Measurements from ENCODE around the gene ECI2. TPM values are rescaled to one million over a fixed set of nuclear protein-coding genes. Genes with fewer than 3 reads are reported as not detected.

ECI2 gene
- total and polyA plus RNA-seq, 2 of the 13 experiments (the other 11 are each of a cell fraction or from before 2014, with no cell fraction given), result 78.5 to 228 TPM

DNA sequence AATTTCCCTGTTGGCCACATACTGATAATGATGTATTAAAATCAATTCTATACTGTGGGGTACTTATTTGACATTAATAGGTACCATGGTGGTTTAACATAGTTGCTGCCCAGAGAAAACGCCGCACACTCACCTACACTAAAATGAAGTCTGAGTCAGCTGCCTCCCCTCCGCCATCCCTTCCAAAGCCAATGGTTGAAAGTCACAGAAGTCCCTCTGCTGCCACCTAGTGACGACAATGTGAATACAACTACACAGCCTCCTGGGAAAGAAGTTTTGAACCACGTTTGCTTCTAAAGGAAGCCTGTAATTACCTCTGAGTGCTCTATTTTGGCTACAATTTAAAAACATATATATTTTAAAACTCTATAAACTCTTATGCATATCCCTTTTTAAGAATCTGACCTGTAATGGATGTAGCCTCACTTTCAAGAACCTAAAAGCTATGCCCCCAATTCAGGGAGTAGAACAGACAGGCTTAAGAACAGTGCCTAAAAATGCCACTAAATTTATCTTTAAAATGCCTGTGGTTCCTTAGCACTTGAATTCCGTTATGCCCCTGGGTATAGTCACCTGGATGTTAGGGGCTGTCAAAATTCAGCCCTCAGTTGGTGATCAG is 20.6 kb upstream of the ECI2 start (continued):
- TF ChIP-seq, protein P1, sequence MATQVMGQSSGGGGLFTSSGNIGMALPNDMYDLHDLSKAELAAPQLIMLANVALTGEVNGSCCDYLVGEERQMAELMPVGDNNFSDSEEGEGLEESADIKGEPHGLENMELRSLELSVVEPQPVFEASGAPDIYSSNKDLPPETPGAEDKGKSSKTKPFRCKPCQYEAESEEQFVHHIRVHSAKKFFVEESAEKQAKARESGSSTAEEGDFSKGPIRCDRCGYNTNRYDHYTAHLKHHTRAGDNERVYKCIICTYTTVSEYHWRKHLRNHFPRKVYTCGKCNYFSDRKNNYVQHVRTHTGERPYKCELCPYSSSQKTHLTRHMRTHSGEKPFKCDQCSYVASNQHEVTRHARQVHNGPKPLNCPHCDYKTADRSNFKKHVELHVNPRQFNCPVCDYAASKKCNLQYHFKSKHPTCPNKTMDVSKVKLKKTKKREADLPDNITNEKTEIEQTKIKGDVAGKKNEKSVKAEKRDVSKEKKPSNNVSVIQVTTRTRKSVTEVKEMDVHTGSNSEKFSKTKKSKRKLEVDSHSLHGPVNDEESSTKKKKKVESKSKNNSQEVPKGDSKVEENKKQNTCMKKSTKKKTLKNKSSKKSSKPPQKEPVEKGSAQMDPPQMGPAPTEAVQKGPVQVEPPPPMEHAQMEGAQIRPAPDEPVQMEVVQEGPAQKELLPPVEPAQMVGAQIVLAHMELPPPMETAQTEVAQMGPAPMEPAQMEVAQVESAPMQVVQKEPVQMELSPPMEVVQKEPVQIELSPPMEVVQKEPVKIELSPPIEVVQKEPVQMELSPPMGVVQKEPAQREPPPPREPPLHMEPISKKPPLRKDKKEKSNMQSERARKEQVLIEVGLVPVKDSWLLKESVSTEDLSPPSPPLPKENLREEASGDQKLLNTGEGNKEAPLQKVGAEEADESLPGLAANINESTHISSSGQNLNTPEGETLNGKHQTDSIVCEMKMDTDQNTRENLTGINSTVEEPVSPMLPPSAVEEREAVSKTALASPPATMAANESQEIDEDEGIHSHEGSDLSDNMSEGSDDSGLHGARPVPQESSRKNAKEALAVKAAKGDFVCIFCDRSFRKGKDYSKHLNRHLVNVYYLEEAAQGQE (IDR thresholded peaks at IDR 0.05; ENCODE audit: borderline replicate concordance in 1 of 2, low read depth in 1 of 2, low read length in 2 of 2), result no peak
- TF ChIP-seq, protein P2, sequence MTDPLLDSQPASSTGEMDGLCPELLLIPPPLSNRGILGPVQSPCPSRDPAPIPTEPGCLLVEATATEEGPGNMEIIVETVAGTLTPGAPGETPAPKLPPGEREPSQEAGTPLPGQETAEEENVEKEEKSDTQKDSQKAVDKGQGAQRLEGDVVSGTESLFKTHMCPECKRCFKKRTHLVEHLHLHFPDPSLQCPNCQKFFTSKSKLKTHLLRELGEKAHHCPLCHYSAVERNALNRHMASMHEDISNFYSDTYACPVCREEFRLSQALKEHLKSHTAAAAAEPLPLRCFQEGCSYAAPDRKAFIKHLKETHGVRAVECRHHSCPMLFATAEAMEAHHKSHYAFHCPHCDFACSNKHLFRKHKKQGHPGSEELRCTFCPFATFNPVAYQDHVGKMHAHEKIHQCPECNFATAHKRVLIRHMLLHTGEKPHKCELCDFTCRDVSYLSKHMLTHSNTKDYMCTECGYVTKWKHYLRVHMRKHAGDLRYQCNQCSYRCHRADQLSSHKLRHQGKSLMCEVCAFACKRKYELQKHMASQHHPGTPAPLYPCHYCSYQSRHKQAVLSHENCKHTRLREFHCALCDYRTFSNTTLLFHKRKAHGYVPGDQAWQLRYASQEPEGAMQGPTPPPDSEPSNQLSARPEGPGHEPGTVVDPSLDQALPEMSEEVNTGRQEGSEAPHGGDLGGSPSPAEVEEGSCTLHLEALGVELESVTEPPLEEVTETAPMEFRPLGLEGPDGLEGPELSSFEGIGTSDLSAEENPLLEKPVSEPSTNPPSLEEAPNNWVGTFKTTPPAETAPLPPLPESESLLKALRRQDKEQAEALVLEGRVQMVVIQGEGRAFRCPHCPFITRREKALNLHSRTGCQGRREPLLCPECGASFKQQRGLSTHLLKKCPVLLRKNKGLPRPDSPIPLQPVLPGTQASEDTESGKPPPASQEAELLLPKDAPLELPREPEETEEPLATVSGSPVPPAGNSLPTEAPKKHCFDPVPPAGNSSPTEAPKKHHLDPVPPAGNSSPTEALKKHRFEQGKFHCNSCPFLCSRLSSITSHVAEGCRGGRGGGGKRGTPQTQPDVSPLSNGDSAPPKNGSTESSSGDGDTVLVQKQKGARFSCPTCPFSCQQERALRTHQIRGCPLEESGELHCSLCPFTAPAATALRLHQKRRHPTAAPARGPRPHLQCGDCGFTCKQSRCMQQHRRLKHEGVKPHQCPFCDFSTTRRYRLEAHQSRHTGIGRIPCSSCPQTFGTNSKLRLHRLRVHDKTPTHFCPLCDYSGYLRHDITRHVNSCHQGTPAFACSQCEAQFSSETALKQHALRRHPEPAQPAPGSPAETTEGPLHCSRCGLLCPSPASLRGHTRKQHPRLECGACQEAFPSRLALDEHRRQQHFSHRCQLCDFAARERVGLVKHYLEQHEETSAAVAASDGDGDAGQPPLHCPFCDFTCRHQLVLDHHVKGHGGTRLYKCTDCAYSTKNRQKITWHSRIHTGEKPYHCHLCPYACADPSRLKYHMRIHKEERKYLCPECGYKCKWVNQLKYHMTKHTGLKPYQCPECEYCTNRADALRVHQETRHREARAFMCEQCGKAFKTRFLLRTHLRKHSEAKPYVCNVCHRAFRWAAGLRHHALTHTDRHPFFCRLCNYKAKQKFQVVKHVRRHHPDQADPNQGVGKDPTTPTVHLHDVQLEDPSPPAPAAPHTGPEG (CRISPR knock-in tag; IDR thresholded peaks at IDR 0.05), result no peak
- TF ChIP-seq CREM (IDR thresholded peaks at IDR 0.05) (no peak), CREM (CRISPR knock-in tag; IDR thresholded peaks at IDR 0.05) (no peak), NONO (IDR thresholded peaks at IDR 0.05) (no peak), NONO (CRISPR knock-in tag; conservative IDR thresholded peaks at IDR 0.05) (no peak), HCFC1 (IDR thresholded peaks at IDR 0.05; ENCODE audit: low read depth, low read length) (no peak), ZNF121 (CRISPR knock-in tag; IDR thresholded peaks at IDR 0.05) (no peak), ZNF773 (CRISPR knock-in tag; IDR thresholded peaks at IDR 0.05; ENCODE audit: borderline replicate concordance) (no peak), ATF7-NPFF (CRISPR knock-in tag; IDR thresholded peaks at IDR 0.05; ENCODE audit: low read depth) (no peak)
- TF ChIP-seq, protein P3, sequence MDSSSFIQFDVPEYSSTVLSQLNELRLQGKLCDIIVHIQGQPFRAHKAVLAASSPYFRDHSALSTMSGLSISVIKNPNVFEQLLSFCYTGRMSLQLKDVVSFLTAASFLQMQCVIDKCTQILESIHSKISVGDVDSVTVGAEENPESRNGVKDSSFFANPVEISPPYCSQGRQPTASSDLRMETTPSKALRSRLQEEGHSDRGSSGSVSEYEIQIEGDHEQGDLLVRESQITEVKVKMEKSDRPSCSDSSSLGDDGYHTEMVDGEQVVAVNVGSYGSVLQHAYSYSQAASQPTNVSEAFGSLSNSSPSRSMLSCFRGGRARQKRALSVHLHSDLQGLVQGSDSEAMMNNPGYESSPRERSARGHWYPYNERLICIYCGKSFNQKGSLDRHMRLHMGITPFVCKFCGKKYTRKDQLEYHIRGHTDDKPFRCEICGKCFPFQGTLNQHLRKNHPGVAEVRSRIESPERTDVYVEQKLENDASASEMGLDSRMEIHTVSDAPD (CRISPR knock-in tag; IDR thresholded peaks at IDR 0.05), result no peak
- TF ChIP-seq, protein P4, sequence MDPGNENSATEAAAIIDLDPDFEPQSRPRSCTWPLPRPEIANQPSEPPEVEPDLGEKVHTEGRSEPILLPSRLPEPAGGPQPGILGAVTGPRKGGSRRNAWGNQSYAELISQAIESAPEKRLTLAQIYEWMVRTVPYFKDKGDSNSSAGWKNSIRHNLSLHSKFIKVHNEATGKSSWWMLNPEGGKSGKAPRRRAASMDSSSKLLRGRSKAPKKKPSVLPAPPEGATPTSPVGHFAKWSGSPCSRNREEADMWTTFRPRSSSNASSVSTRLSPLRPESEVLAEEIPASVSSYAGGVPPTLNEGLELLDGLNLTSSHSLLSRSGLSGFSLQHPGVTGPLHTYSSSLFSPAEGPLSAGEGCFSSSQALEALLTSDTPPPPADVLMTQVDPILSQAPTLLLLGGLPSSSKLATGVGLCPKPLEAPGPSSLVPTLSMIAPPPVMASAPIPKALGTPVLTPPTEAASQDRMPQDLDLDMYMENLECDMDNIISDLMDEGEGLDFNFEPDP (CRISPR knock-in tag; conservative IDR thresholded peaks at IDR 0.05), result no peak
- TF ChIP-seq, protein P5, sequence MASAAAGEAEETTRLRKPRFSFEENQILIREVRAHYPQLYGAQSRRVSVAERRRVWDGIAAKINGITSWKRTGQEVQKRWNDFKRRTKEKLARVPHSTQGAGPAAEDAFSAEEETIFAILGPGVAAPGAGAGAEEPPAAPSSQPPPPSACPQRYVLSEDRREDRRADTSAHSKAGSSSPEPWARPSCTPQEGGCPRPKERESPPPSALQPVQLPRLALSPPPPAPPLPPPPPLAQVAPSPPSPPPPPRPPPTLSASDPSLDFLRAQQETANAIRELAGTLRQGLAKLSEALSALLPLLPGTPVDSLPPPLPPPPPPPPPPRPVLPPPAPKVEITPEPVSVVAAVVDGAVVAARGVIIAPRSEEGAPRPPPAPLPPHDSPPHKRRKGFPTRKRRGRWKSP (CRISPR knock-in tag; IDR thresholded peaks at IDR 0.05), result no peak
- TF ChIP-seq, protein P6, sequence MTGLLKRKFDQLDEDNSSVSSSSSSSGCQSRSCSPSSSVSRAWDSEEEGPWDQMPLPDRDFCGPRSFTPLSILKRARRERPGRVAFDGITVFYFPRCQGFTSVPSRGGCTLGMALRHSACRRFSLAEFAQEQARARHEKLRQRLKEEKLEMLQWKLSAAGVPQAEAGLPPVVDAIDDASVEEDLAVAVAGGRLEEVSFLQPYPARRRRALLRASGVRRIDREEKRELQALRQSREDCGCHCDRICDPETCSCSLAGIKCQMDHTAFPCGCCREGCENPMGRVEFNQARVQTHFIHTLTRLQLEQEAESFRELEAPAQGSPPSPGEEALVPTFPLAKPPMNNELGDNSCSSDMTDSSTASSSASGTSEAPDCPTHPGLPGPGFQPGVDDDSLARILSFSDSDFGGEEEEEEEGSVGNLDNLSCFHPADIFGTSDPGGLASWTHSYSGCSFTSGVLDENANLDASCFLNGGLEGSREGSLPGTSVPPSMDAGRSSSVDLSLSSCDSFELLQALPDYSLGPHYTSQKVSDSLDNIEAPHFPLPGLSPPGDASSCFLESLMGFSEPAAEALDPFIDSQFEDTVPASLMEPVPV (CRISPR knock-in tag; IDR thresholded peaks at IDR 0.05), result no peak

Measured in HepG2 (cell line).